Naive thymus-derived CD4-positive, alpha-beta T cell (primary cell): Measurements from ENCODE around the gene EEA1. TPM values are rescaled to one million over a fixed set of nuclear protein-coding genes. Genes with fewer than 3 reads are reported as not detected.

Experiments
- ATAC-seq: fragments of 150-1000 bp; cut with Tn5 transposase; 2 replicates; pipeline ENCODE4 v1.10.0; 2021; ENCODE audit warnings: mild to moderate bottlenecking, moderate library complexity
- CTCF ChIA-PET: fragments of 350-600 bp; sonication (Branson Sonifier 250); formaldehyde crosslinking; loops from one replicate; lab custom pipeline; 2021; ENCODE audit warnings: antibody characterized with exemption; lab: Charles Lee
- POLR2A ChIA-PET: fragments of 350-600 bp; sonication (Branson Sonifier 250); formaldehyde crosslinking; loops from one replicate; lab custom pipeline; 2021; ENCODE audit warnings: antibody characterized with exemption, inconsistent platforms; lab: Charles Lee
- DNase-seq, 9 donors: peaks; one replicate each; pipeline versions ENCODE4 v3.0.0 to v3.0.0-alpha.2; 2020 to 2022; ENCODE audit warnings: mixed read lengths in 1 of 9
- H3K27ac ChIP-seq: one replicate; pipeline ENCODE4 v1.7.0; 2013; ENCODE audit warnings: mild to moderate bottlenecking, low read depth, low read length, moderate library complexity
- H3K27me3 ChIP-seq, 2 donors: one replicate each; pipeline ENCODE4 v1.7.0; 2013; ENCODE audit warnings: low read length in 2 of 2, mild to moderate bottlenecking in 2 of 2, moderate library complexity in 2 of 2; ENCODE audit not compliant: control insufficient read depth in 2 of 2, insufficient read depth in 2 of 2
- H3K36me3 ChIP-seq, 3 experiments: 1 replicate in 2 of 3; 2 replicates in 1 of 3; pipeline ENCODE4 v1.7.0; 2013; ENCODE audit warnings: low read length in 3 of 3, mild to moderate bottlenecking in 3 of 3, moderate library complexity in 1 of 3; ENCODE audit not compliant: insufficient read depth in 3 of 3, control insufficient read depth in 2 of 3
- H3K4me1 ChIP-seq, 2 donors: one replicate each; pipeline ENCODE4 v1.7.0; 2013; ENCODE audit warnings: low read length in 2 of 2, mild to moderate bottlenecking in 2 of 2, moderate library complexity in 1 of 2; ENCODE audit not compliant: control insufficient read depth in 2 of 2, insufficient read depth in 2 of 2
- H3K4me3 ChIP-seq: 2 replicates; pipeline ENCODE4 v1.7.0; 2013; ENCODE audit warnings: mild to moderate bottlenecking, low read length
- H3K9me3 ChIP-seq, 3 experiments: 1 replicate in 2 of 3; 2 replicates in 1 of 3; pipeline ENCODE4 v1.7.0; 2013; ENCODE audit warnings: low read length in 3 of 3; ENCODE audit not compliant: control insufficient read depth in 2 of 3
- H3K27ac Mint-ChIP-seq, 9 donors: one replicate each; pipeline ENCODE4 v1.8.0; 2020 to 2022; ENCODE audit warnings: mixed read lengths in 9 of 9, mild to moderate bottlenecking in 8 of 9, moderate library complexity in 5 of 9, inconsistent platforms in 2 of 9
- H3K27me3 Mint-ChIP-seq, 5 donors: one replicate each; pipeline ENCODE4 v1.8.0; 2021 to 2022; ENCODE audit warnings: mixed read lengths in 5 of 5, mild to moderate bottlenecking in 1 of 5
- H3K36me3 Mint-ChIP-seq, 5 donors: one replicate each; pipeline ENCODE4 v1.8.0; 2020 to 2022; ENCODE audit warnings: mixed read lengths in 5 of 5, mild to moderate bottlenecking in 3 of 5, inconsistent platforms in 1 of 5
- H3K4me1 Mint-ChIP-seq, 7 donors: one replicate each; pipeline ENCODE4 v1.8.0; 2020 to 2022; ENCODE audit warnings: mixed read lengths in 7 of 7, mild to moderate bottlenecking in 3 of 7, inconsistent platforms in 1 of 7
- H3K4me3 Mint-ChIP-seq, 10 donors: one replicate each; pipeline ENCODE4 v1.8.0; 2020 to 2022; ENCODE audit warnings: mild to moderate bottlenecking in 10 of 10, mixed read lengths in 10 of 10, moderate library complexity in 6 of 10, inconsistent platforms in 2 of 10
- H3K9me3 Mint-ChIP-seq, 11 donors: one replicate each; pipeline ENCODE4 v1.8.0; 2020 to 2022; ENCODE audit warnings: mixed read lengths in 11 of 11, mild to moderate bottlenecking in 4 of 11, inconsistent platforms in 1 of 11, moderate library complexity in 1 of 11
- intact Hi-C, 2 donors: fragments of 100-400 bp; cut with micrococcal nuclease; formaldehyde crosslinking; loops; one replicate each; pipeline ENCODE4 v1.15.1; 2023
- polyA plus RNA-seq, 2 donors: library from polyadenylated mRNA; unstranded; fragments of 300-500 nt; fragmentation: Illumina TruSeq; gene quantifications; one replicate each; pipeline ENCODE4 v1.2.3, GENCODE V29; 2021
- total RNA-seq, 6 experiments: library from RNA in 5 of 6; stranded (reverse) in 5 of 6; gene quantifications; 1 replicate in 5 of 6; 2 replicates in 1 of 6; pipeline ENCODE4 v1.2.3 and lab custom pipeline; 2021 to 2026

Gene EEA1
- total and polyA plus RNA-seq, 7 experiments from 2014 or later = 20.9 to 28.3 (median 22.2) TPM

- no peaks in the 10 kb centered on the region for H3K4me1 ChIP-seq
- H3K27me3 Mint-ChIP-seq = peaks cover 0 to 17% (median 3%) of the 10 kb centered on the region in 5 donors
- ChIA-PET CTCF (no interaction called here), POLR2A (no interaction called here)
- no peak for DNase-seq
- peaks cover 0 to 4% (median 0%) of the 10 kb centered on the region in 5 donors for H3K36me3 Mint-ChIP-seq
- H3K9me3 ChIP-seq = no peaks in the 10 kb centered on the region
- no peak for ATAC-seq
- no peaks in the 10 kb centered on the region for H3K36me3 ChIP-seq
- H3K27ac Mint-ChIP-seq = no peak overlapping the region
- intact Hi-C loops = no loop called here
- no peak overlapping the region for H3K27ac ChIP-seq
- H3K4me1 Mint-ChIP-seq = peaks cover 0 to 13% (median 10%) of the 10 kb centered on the region in 7 donors
- no peak overlapping the region for H3K4me3 Mint-ChIP-seq
- H3K9me3 Mint-ChIP-seq = no peaks in the 10 kb centered on the region
- no peaks in the 10 kb centered on the region for H3K27me3 ChIP-seq
- no peak overlapping the region for H3K4me3 ChIP-seq
These were observed 181.9 kb downstream of the EEA1 start for GRCh38 chr12:92747151-92747550.

DNA sequence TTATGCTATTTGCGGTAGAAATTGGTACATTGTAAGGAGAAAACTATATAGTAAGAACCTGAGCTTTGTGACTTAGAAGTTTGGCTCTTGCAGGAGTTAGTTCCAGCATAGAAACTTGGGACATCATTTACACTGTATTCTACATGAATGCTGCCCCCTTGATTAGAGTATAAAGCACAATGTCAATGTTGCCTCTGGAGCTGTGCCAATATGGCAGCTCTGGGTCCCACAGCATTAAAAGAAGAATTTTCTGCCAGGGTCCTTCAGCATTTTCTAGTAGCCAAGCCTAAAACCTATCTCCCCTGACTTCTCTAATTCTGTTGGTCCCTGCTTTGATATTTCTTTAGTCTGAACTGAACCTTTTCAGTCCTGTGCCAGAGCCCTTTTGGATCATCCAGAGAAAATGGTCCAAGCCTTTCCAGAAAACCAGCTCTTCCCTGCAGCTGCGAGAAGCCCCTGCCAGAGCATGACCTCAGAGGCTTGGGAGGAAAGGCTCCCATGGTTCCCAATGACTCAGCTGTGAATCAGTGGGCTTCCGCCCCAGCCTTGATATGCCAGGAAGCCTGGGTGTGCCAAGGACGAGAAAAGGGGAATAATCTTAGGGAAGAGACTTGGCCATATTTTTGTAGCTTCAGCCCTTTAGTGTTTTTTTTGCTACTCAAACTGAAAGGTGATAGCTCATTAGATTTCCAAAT lies 183.1 kb downstream of the EEA1 start:
- POLR2A ChIA-PET = interaction anchor here (0.6 kb wide), 1 partner anchor 19 kb away, joined by 3 read pairs; no protein-coding TSS in a partner anchor

DNA sequence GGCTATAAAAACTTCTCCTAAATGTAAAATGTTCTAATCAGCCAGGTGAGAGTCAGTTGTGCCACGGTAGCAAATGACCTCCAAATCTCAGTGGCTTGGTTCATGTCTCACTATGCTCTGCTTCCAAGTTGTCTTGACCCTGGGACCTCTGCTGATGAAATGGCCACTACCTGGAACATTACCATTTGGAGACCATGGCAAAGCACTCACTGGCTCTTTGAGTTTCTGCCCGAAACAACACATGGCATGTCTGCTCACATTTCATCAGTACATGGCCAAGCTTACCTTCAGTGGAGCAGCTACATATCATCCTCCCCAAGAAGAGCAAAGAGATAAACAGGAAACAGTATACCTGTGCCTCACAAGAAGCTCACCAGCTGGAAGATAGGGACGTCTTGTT lies 186.1 kb downstream of the EEA1 start:
- peak overlapping the region in 2 of 9 donors; percentile 3 to 21 for H3K27ac Mint-ChIP-seq
- ChIA-PET POLR2A (interaction anchor here (0.9 kb wide), 1 partner anchor 22 kb away, joined by 3 read pairs; no protein-coding TSS in a partner anchor), CTCF (no interaction called here)
- H3K4me1 ChIP-seq = no peaks in the 10 kb centered on the region
- H3K4me3 Mint-ChIP-seq = peak overlapping the region in 1 of 10 donors; percentile 12
- ATAC-seq (no peak), DNase-seq (peak in 1 of 9 donors; percentile 12)
- intact Hi-C loops = no loop called here
- peaks cover 0 to 13% (median 10%) of the 10 kb centered on the region in 7 donors for H3K4me1 Mint-ChIP-seq
- no peak overlapping the region for H3K4me3 ChIP-seq
- no peaks in the 10 kb centered on the region for H3K9me3 ChIP-seq
- no peaks in the 10 kb centered on the region for H3K36me3 ChIP-seq
- no peak overlapping the region for H3K27ac ChIP-seq
- no peaks in the 10 kb centered on the region for H3K27me3 ChIP-seq
- peaks cover 0 to 16% (median 8%) of the 10 kb centered on the region in 5 donors for H3K27me3 Mint-ChIP-seq
- H3K9me3 Mint-ChIP-seq = no peaks in the 10 kb centered on the region
- H3K36me3 Mint-ChIP-seq = peaks cover 0 to 4% (median 0%) of the 10 kb centered on the region in 5 donors

More for the DNA sequence above, 183.1 kb downstream of the EEA1 start:
- intact Hi-C loops = no loop called here
- CTCF ChIA-PET = interaction anchor here (0.6 kb wide), 1 partner anchor 34 kb away, joined by 3 read pairs; no protein-coding TSS in a partner anchor
- Histone ChIP-seq H3K27ac (no peak overlapping the region), H3K4me1 (no peaks in the 10 kb centered on the region), H3K9me3 (no peaks in the 10 kb centered on the region), H3K36me3 (no peaks in the 10 kb centered on the region), H3K4me3 (no peak overlapping the region), H3K27me3 (no peaks in the 10 kb centered on the region)
- peaks cover 0 to 19% (median 5%) of the 10 kb centered on the region in 5 donors for H3K27me3 Mint-ChIP-seq
- peaks cover 0 to 13% (median 10%) of the 10 kb centered on the region in 7 donors for H3K4me1 Mint-ChIP-seq
- H3K4me3 Mint-ChIP-seq = no peak overlapping the region
- DNase-seq (no peak), ATAC-seq (no peak)
- no peaks in the 10 kb centered on the region for H3K9me3 Mint-ChIP-seq
- H3K27ac Mint-ChIP-seq = no peak overlapping the region
- peaks cover 0 to 4% (median 0%) of the 10 kb centered on the region in 5 donors for H3K36me3 Mint-ChIP-seq

- ChIA-PET CTCF (no interaction called here), POLR2A (no interaction called here)
- Histone ChIP-seq H3K27me3 (no peaks in the 10 kb centered on the region), H3K4me1 (no peaks in the 10 kb centered on the region), H3K4me3 (no peak overlapping the region), H3K27ac (no peak overlapping the region), H3K9me3 (no peaks in the 10 kb centered on the region), H3K36me3 (no peaks in the 10 kb centered on the region)
- DNase-seq (no peak), ATAC-seq (no peak)
- Mint-ChIP-seq H3K4me3 (no peak overlapping the region), H3K27me3 (peaks cover 0 to 12% (median 8%) of the 10 kb centered on the region in 5 donors), H3K4me1 (peaks cover 0 to 38% (median 18%) of the 10 kb centered on the region in 7 donors), H3K27ac (no peak overlapping the region), H3K9me3 (no peaks in the 10 kb centered on the region), H3K36me3 (peaks cover 0 to 4% (median 0%) of the 10 kb centered on the region in 5 donors)
- intact Hi-C loops = no loop called here
These were observed 188.7 kb downstream of the EEA1 start for GRCh38 chr12:92740411-92740810.

DNA sequence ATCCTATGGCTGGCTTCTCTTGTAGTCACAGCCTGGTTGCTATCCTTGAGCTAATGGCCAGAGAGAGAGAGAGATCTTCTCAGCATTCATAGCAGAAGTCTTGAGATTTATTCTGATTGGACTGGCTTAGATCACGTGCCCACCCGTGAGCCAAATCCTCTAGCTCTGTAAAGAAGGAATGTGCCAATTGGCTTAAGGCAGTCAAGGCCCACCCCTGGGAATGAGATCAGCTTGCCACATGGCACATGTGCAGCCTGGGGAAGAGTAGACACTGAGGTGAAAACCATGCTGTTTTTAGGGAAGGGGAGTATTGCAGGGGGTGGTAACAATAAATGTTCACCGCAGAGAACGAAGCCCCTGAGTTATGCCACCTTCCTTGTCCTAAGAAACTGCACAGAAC lies 190.0 kb downstream of the EEA1 start:
- ATAC-seq (no peak), DNase-seq (no peak)
- H3K36me3 Mint-ChIP-seq = peaks cover 0 to 4% (median 0%) of the 10 kb centered on the region in 5 donors
- intact Hi-C loops = no loop called here
- no peak overlapping the region for H3K27ac ChIP-seq
- no peak overlapping the region for H3K27ac Mint-ChIP-seq
- peaks cover 0 to 17% (median 8%) of the 10 kb centered on the region in 5 donors for H3K27me3 Mint-ChIP-seq
- H3K4me3 ChIP-seq = no peak overlapping the region
- no peaks in the 10 kb centered on the region for H3K4me1 ChIP-seq
- no peaks in the 10 kb centered on the region for H3K27me3 ChIP-seq
- ChIA-PET CTCF (no interaction called here), POLR2A (no interaction called here)
- peaks cover 0 to 42% (median 18%) of the 10 kb centered on the region in 7 donors for H3K4me1 Mint-ChIP-seq
- H3K36me3 ChIP-seq = no peaks in the 10 kb centered on the region
- no peaks in the 10 kb centered on the region for H3K9me3 Mint-ChIP-seq
- H3K4me3 Mint-ChIP-seq = no peak overlapping the region
- no peaks in the 10 kb centered on the region for H3K9me3 ChIP-seq

- ChIA-PET CTCF (interaction anchor here (0.6 to 0.8 kb wide), 3 partner anchors 37 to 868 kb away, joined by 3 read pairs; no protein-coding TSS in a partner anchor), POLR2A (no interaction called here)
- no peak overlapping the region for H3K27ac ChIP-seq
These were observed 190.9 kb downstream of the EEA1 start for GRCh38 chr12:92737855-92738850.

More at GRCh38 chr12:92737855-92738850, 190.9 kb downstream of the EEA1 start:
- Mint-ChIP-seq H3K27ac (peak overlapping the region in 3 of 9 donors; percentile 20 to 77 (median 36)), H3K27me3 (peaks cover 0 to 15% (median 3%) of the 10 kb centered on the region in 5 donors), H3K4me3 (peak overlapping the region in 2 of 10 donors; percentile 5 to 55), H3K4me1 (peaks cover 0 to 33% (median 17%) of the 10 kb centered on the region in 7 donors), H3K36me3 (peaks cover 0 to 3% (median 0%) of the 10 kb centered on the region in 5 donors), H3K9me3 (no peaks in the 10 kb centered on the region)
- H3K27me3 ChIP-seq = no peaks in the 10 kb centered on the region
- H3K36me3 ChIP-seq = no peaks in the 10 kb centered on the region
- DNase-seq (no peak), ATAC-seq (no peak)
- no peaks in the 10 kb centered on the region for H3K9me3 ChIP-seq
- intact Hi-C loops = no loop called here
- H3K4me3 ChIP-seq = no peak overlapping the region
- no peaks in the 10 kb centered on the region for H3K4me1 ChIP-seq
